NCI-H1105 treated with DMSO at 0.1 percent for 48 hours (cell line): Measurements from ENCODE around the gene KLF13.

ENCODE experiments used
- DNase-seq: peaks from one replicate; lab custom pipeline; 2025; lab: John Stamatoyannopoulos, UW

KLF13 gene

GRCh38 chr15:31317017-31317416 lies 9.6 kb upstream of the KLF13 start:
- no peak for DNase-seq

GRCh38 chr15:31317421-31318327 lies 9.0 kb upstream of the KLF13 start:
- no peak for DNase-seq

- no peak for DNase-seq
These were observed 8.2 kb upstream of the KLF13 start for GRCh38 chr15:31318429-31318828.

GRCh38 chr15:31320022-31320421 lies 6.6 kb upstream of the KLF13 start:
- DNase-seq: no peak

GRCh38 chr15:31321418-31321817 lies 5.2 kb upstream of the KLF13 start:
- DNase-seq: no peak

- DNase-seq: no peak
These were observed 4.1 kb upstream of the KLF13 start for GRCh38 chr15:31322504-31322903.

GRCh38 chr15:31323627-31324026 lies 3.0 kb upstream of the KLF13 start:
- no peak for DNase-seq

GRCh38 chr15:31324186-31324585 lies 2.4 kb upstream of the KLF13 start:
- no peak for DNase-seq

GRCh38 chr15:31324806-31325594 lies 1.6 kb upstream of the KLF13 start:
- no peak for DNase-seq

GRCh38 chr15:31325595-31326155 lies 960 bp upstream of the KLF13 start:
- DNase-seq: peak; percentile 39

GRCh38 chr15:31326875-31327668 lies 437 bp downstream of the KLF13 start:
- DNase-seq: no peak

GRCh38 chr15:31327669-31328427 lies 1.2 kb downstream of the KLF13 start:
- DNase-seq: peak; percentile 30

GRCh38 chr15:31328428-31328968 lies 1.9 kb downstream of the KLF13 start:
- DNase-seq: no peak

- DNase-seq: no peak
These were observed 2.5 kb downstream of the KLF13 start for GRCh38 chr15:31328969-31329639.

GRCh38 chr15:31329640-31330010 lies 3.0 kb downstream of the KLF13 start:
- DNase-seq: no peak

GRCh38 chr15:31330111-31330785 lies 3.6 kb downstream of the KLF13 start:
- DNase-seq: no peak

- no peak for DNase-seq
These were observed 4.2 kb downstream of the KLF13 start for GRCh38 chr15:31330836-31331235.

- no peak for DNase-seq
These were observed 4.8 kb downstream of the KLF13 start for GRCh38 chr15:31331389-31331788.

GRCh38 chr15:31332020-31332680 lies 5.5 kb downstream of the KLF13 start:
- no peak for DNase-seq
